ENCODE data around the gene IL32. TPM values are rescaled to one million over a fixed set of nuclear protein-coding genes. Genes with fewer than 3 reads are reported as not detected.

Gene IL32
- total and polyA plus RNA-seq, 9 of the 15 experiments (the other 6 are each of a cell fraction or from before 2014, with no cell fraction given), result 0.21 to 2.2 (median 0.37) TPM; not detected in 3

DNA sequence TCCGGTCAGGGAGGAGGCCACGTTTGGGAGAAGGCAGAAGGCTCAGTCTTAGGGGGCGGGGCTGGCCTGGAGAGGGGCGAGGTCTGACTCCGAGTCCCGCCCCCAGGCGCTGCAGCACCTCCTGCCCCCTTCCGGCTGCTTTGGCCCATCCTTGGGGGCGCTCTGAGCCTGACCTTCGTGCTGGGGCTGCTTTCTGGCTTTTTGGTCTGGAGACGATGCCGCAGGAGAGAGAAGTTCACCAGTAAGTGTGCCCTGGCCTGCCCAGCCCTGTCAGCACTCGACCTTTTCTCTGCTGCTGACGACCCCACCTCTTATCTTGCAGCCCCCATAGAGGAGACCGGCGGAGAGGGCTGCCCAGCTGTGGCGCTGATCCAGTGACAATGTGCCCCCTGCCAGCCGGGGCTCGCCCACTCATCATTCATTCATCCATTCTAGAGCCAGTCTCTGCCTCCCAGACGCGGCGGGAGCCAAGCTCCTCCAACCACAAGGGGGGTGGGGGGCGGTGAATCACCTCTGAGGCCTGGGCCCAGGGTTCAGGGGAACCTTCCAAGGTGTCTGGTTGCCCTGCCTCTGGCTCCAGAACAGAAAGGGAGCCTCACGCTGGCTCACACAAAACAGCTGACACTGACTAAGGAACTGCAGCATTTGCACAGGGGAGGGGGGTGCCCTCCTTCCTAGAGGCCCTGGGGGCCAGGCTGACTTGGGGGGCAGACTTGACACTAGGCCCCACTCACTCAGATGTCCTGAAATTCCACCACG is 43.8 kb upstream of the IL32 start (continued):
- TF ChIP-seq SRSF3 (IDR thresholded peaks at IDR 0.05; ENCODE audit: insufficient read depth, low read length) (no peak), ETV5 (CRISPR knock-in tag; IDR thresholded peaks at IDR 0.05; ENCODE audit: low read depth) (peak; percentile 52; the same call in 1 of the 2 replicates), ZNF436 (CRISPR knock-in tag; IDR thresholded peaks at IDR 0.05) (no peak), SP1 (CRISPR knock-in tag; IDR thresholded peaks at IDR 0.05) (peak; percentile 69; the same call in 1 of the 2 replicates), ZZZ3 (IDR thresholded peaks at IDR 0.05) (no peak), HDAC1 (IDR thresholded peaks at IDR 0.05) (0 out of 4 replicates have a peak, but pooled peaks of 1 of the 2 experiments have one; percentile 6), ZNF24 (IDR thresholded peaks at IDR 0.05) (0 out of 2 replicates have a peak, but pooled peaks have one; percentile 11), KAT2B (IDR thresholded peaks at IDR 0.05; ENCODE audit: low read depth, low read length) (no peak), MAFG (tag; conservative IDR thresholded peaks at IDR 0.05) (no peak), MCM3 (IDR thresholded peaks at IDR 0.05) (no peak), HDAC2 (IDR thresholded peaks at IDR 0.05) (0 out of 2 replicates have a peak, but pooled peaks have one; percentile 29), C11orf30 (IDR thresholded peaks at IDR 0.05; ENCODE audit: low read depth) (0 out of 2 replicates have a peak, but pooled peaks have one; percentile 15), MTF1 (CRISPR knock-in tag; IDR thresholded peaks at IDR 0.05; ENCODE audit: borderline replicate concordance) (0 out of 2 replicates have a peak, but pooled peaks have one; percentile 44), ZNF41 (CRISPR knock-in tag; conservative IDR thresholded peaks at IDR 0.05) (no peak), ESRRB (CRISPR knock-in tag; IDR thresholded peaks at IDR 0.05; ENCODE audit: borderline replicate concordance) (no peak), KDM1A (IDR thresholded peaks at IDR 0.05) (no peak)
- TF ChIP-seq, protein P1, sequence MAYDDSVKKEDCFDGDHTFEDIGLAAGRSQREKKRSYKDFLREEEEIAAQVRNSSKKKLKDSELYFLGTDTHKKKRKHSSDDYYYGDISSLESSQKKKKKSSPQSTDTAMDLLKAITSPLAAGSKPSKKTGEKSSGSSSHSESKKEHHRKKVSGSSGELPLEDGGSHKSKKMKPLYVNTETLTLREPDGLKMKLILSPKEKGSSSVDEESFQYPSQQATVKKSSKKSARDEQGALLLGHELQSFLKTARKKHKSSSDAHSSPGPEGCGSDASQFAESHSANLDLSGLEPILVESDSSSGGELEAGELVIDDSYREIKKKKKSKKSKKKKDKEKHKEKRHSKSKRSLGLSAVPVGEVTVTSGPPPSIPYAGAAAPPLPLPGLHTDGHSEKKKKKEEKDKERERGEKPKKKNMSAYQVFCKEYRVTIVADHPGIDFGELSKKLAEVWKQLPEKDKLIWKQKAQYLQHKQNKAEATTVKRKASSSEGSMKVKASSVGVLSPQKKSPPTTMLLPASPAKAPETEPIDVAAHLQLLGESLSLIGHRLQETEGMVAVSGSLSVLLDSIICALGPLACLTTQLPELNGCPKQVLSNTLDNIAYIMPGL (CRISPR knock-in tag; IDR thresholded peaks at IDR 0.05), result no peak
- TF ChIP-seq, protein P2, sequence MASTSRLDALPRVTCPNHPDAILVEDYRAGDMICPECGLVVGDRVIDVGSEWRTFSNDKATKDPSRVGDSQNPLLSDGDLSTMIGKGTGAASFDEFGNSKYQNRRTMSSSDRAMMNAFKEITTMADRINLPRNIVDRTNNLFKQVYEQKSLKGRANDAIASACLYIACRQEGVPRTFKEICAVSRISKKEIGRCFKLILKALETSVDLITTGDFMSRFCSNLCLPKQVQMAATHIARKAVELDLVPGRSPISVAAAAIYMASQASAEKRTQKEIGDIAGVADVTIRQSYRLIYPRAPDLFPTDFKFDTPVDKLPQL (IDR thresholded peaks at IDR 0.05; ENCODE audit: extremely low read depth, insufficient read length), result no peak
- TF ChIP-seq, protein P3, sequence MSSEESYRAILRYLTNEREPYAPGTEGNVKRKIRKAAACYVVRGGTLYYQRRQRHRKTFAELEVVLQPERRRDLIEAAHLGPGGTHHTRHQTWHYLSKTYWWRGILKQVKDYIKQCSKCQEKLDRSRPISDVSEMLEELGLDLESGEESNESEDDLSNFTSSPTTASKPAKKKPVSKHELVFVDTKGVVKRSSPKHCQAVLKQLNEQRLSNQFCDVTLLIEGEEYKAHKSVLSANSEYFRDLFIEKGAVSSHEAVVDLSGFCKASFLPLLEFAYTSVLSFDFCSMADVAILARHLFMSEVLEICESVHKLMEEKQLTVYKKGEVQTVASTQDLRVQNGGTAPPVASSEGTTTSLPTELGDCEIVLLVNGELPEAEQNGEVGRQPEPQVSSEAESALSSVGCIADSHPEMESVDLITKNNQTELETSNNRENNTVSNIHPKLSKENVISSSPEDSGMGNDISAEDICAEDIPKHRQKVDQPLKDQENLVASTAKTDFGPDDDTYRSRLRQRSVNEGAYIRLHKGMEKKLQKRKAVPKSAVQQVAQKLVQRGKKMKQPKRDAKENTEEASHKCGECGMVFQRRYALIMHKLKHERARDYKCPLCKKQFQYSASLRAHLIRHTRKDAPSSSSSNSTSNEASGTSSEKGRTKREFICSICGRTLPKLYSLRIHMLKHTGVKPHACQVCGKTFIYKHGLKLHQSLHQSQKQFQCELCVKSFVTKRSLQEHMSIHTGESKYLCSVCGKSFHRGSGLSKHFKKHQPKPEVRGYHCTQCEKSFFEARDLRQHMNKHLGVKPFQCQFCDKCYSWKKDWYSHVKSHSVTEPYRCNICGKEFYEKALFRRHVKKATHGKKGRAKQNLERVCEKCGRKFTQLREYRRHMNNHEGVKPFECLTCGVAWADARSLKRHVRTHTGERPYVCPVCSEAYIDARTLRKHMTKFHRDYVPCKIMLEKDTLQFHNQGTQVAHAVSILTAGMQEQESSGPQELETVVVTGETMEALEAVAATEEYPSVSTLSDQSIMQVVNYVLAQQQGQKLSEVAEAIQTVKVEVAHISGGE (CRISPR knock-in tag; IDR thresholded peaks at IDR 0.05), result 0 out of 6 replicates have a peak, but pooled peaks of 1 of the 3 experiments have one; percentile 29
- TF ChIP-seq, protein P4, sequence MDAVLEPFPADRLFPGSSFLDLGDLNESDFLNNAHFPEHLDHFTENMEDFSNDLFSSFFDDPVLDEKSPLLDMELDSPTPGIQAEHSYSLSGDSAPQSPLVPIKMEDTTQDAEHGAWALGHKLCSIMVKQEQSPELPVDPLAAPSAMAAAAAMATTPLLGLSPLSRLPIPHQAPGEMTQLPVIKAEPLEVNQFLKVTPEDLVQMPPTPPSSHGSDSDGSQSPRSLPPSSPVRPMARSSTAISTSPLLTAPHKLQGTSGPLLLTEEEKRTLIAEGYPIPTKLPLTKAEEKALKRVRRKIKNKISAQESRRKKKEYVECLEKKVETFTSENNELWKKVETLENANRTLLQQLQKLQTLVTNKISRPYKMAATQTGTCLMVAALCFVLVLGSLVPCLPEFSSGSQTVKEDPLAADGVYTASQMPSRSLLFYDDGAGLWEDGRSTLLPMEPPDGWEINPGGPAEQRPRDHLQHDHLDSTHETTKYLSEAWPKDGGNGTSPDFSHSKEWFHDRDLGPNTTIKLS (IDR thresholded peaks at IDR 0.05; ENCODE audit: borderline replicate concordance, low read depth), result no peak
